GM12864 (cell line): Measurements from ENCODE around the gene FOXR1.
A peak's percentile ranks its signal among the peaks of the same experiment; 100 is the strongest.

Source experiments
- DNase-seq: peaks from one replicate; pipeline ENCODE4 v3.0.0-alpha.2; 2011; ENCODE audit warnings: low read depth
- H3K4me3 ChIP-seq: 2 replicates; pipeline ENCODE4 v1.5.1; 2011; ENCODE audit warnings: mild to moderate bottlenecking, low read depth, low read length, control low read depth
- CTCF ChIP-seq: IDR thresholded peaks from 2 replicates; pipeline ENCODE4 v1.5.1; 2011; ENCODE audit warnings: low read depth, mild to moderate bottlenecking, moderate library complexity, low read length, control low read depth, inconsistent platforms; ENCODE audit errors: missing control alignments

Gene FOXR1

GRCh38 chr11:119018074-119018938 is 46.7 kb downstream of the FOXR1 start, which contains the start of the genes RPS25 and TRAPPC4:
Gene RPS25 (minus strand): TSS chr11:119018343. CDS start chr11:119018284, 59 bp downstream.
Gene TRAPPC4 (plus strand): TSS chr11:119018766. CDS start chr11:119018796, 30 bp downstream.
- H3K4me3 ChIP-seq = peak within 1 kb of the TSS; percentile 91
- TF ChIP-seq CTCF = no peak
- peak; percentile 91 for DNase-seq

- H3K4me3 ChIP-seq = peak overlapping the region; percentile 91
- no peak for TF ChIP-seq CTCF
- no peak for DNase-seq
Measured at GRCh38 chr11:119019996-119020395, 48.4 kb downstream of the FOXR1 start.

- no peak overlapping the region for H3K4me3 ChIP-seq
- DNase-seq = no peak
- no peak for TF ChIP-seq CTCF
Measured at GRCh38 chr11:119021631-119022030, 50.1 kb downstream of the FOXR1 start.

- TF ChIP-seq CTCF = no peak
- no peak for DNase-seq
- H3K4me3 ChIP-seq = no peak overlapping the region
Measured at GRCh38 chr11:119023741-119024140, 52.2 kb downstream of the FOXR1 start.

- TF ChIP-seq CTCF = no peak
- H3K4me3 ChIP-seq = no peak overlapping the region
- DNase-seq = no peak
Measured at GRCh38 chr11:119024430-119025098, 53.0 kb downstream of the FOXR1 start.

GRCh38 chr11:119025099-119025473 is 53.5 kb downstream of the FOXR1 start:
- TF ChIP-seq CTCF = no peak
- DNase-seq = no peak
- no peak overlapping the region for H3K4me3 ChIP-seq
